HEK293 (cell line): ENCODE measurements around the gene FLT4.
"Not testable (repeated sequence)": the region's sequence is repeated elsewhere in the genome, so short reads cannot be mapped to it uniquely, and the experiment has no call there.

Experiments
- CTCF ChIA-PET: fragments of 350-600 bp; formaldehyde crosslinking; extraction: SDS; loops from one replicate; lab custom pipeline; 2021; ENCODE audit warnings: antibody characterized with exemption; lab: Yijun Ruan, JAX
- POLR2A ChIA-PET: fragments of 300-600 bp; formaldehyde crosslinking; extraction: SDS; loops from one replicate; lab custom pipeline; 2020; ENCODE audit warnings: antibody characterized with exemption, inconsistent platforms; lab: Yijun Ruan, JAX
- H3K27ac ChIP-seq: fragments of 200-500 bp; sonication (Bioruptor generic); 2 replicates; pipeline ENCODE4 v1.5.1; 2014; ENCODE audit warnings: low read depth, low read length, control low read depth, inconsistent platforms; ENCODE audit errors: extremely low read depth
- H3K36me3 ChIP-seq, 2 experiments: fragments of 200-500 bp in 1 of 2; sonication (Bioruptor generic) in 1 of 2; 1 replicate in 1 of 2; 2 replicates in 1 of 2; pipeline ENCODE4 v1.5.1; 2014 to 2017; ENCODE audit warnings: inconsistent platforms in 2 of 2, low read length in 2 of 2; ENCODE audit not compliant: control insufficient read depth in 2 of 2, insufficient read depth in 1 of 2
- H3K4me1 ChIP-seq: fragments of 200-500 bp; sonication (Bioruptor generic); 2 replicates; pipeline ENCODE4 v1.5.1; 2014; ENCODE audit warnings: mild to moderate bottlenecking, low read length, inconsistent platforms; ENCODE audit not compliant: control insufficient read depth, insufficient read depth
- H3K4me3 ChIP-seq: 2 replicates; pipeline ENCODE4 v1.5.1; 2011; ENCODE audit warnings: low read depth, mild to moderate bottlenecking, control low read depth, low read length, moderate library complexity
- H3K9me3 ChIP-seq: fragments of 200-500 bp; sonication (Bioruptor generic); 2 replicates; pipeline ENCODE4 v1.5.1; 2014; ENCODE audit warnings: low read depth, low read length, inconsistent platforms; ENCODE audit not compliant: control insufficient read depth, insufficient read depth
- GLI4 ChIP-seq: fragments of 450-650 bp; formaldehyde crosslinking; IDR thresholded peaks from 2 replicates; pipeline ENCODE4 v1.5.1; 2016; ENCODE audit warnings: missing biosample characterization, missing genetic modification characterization
- INSM2 ChIP-seq: fragments of 450-650 bp; formaldehyde crosslinking; IDR thresholded peaks from 2 replicates; pipeline ENCODE4 v1.5.1; 2016; ENCODE audit warnings: missing biosample characterization, missing genetic modification characterization
- KLF10 ChIP-seq: fragments of 450-650 bp; IDR thresholded peaks from 2 replicates; pipeline ENCODE4 v1.5.1; 2018; ENCODE audit warnings: missing biosample characterization, mild to moderate bottlenecking, missing genetic modification characterization
- PRDM6 ChIP-seq: fragments of 450-650 bp; formaldehyde crosslinking; IDR thresholded peaks from 2 replicates; pipeline ENCODE4 v1.5.1; 2017; ENCODE audit warnings: missing biosample characterization, missing genetic modification characterization
- TRIM28 ChIP-seq: IDR thresholded peaks from 2 replicates; pipeline ENCODE4 v1.6.1; 2011; ENCODE audit warnings: low read length, control low read depth, borderline replicate concordance
- ZFP41 ChIP-seq: fragments of 450-650 bp; formaldehyde crosslinking; IDR thresholded peaks from 2 replicates; pipeline ENCODE4 v1.5.1; 2016; ENCODE audit warnings: missing biosample characterization, missing genetic modification characterization, borderline replicate concordance
- ZNF112 ChIP-seq: fragments of 450-650 bp; formaldehyde crosslinking; IDR thresholded peaks from 2 replicates; pipeline ENCODE4 v1.5.0; 2017; ENCODE audit warnings: missing biosample characterization, missing genetic modification characterization
- ZNF133 ChIP-seq: fragments of 450-650 bp; formaldehyde crosslinking; IDR thresholded peaks from 2 replicates; pipeline ENCODE4 v1.5.1; 2016; ENCODE audit warnings: missing biosample characterization, missing genetic modification characterization
- ZNF157 ChIP-seq: fragments of 450-650 bp; formaldehyde crosslinking; IDR thresholded peaks from 2 replicates; pipeline ENCODE4 v1.5.1; 2016; ENCODE audit warnings: missing biosample characterization, missing genetic modification characterization
- ZNF211 ChIP-seq: fragments of 450-650 bp; formaldehyde crosslinking; IDR thresholded peaks from 2 replicates; pipeline ENCODE4 v1.5.1; 2016; ENCODE audit warnings: low read depth, missing biosample characterization, missing genetic modification characterization
- ZNF248 ChIP-seq: fragments of 450-650 bp; formaldehyde crosslinking; IDR thresholded peaks from 2 replicates; pipeline ENCODE4 v1.5.1; 2017; ENCODE audit warnings: missing biosample characterization, missing genetic modification characterization
- ZNF292 ChIP-seq: fragments of 450-650 bp; formaldehyde crosslinking; IDR thresholded peaks from 2 replicates; pipeline ENCODE4 v1.5.1; 2016; ENCODE audit warnings: low read depth, missing biosample characterization, missing genetic modification characterization, borderline replicate concordance
- ZNF341 ChIP-seq: fragments of 450-650 bp; formaldehyde crosslinking; IDR thresholded peaks from 2 replicates; pipeline ENCODE4; 2016; ENCODE audit warnings: low read depth, missing biosample characterization, missing genetic modification characterization
- ZNF433 ChIP-seq: fragments of 450-650 bp; formaldehyde crosslinking; IDR thresholded peaks from 2 replicates; pipeline ENCODE4 v1.5.1; 2016; ENCODE audit warnings: missing biosample characterization, missing genetic modification characterization, low read depth
- ZNF548 ChIP-seq: fragments of 450-650 bp; formaldehyde crosslinking; IDR thresholded peaks from 2 replicates; pipeline ENCODE4 v1.5.1; 2016; ENCODE audit warnings: missing biosample characterization, missing genetic modification characterization
- ZNF621 ChIP-seq: fragments of 450-650 bp; formaldehyde crosslinking; IDR thresholded peaks from 2 replicates; pipeline ENCODE4 v1.5.1; 2017; ENCODE audit warnings: missing biosample characterization, missing genetic modification characterization
- ZNF76 ChIP-seq: fragments of 450-650 bp; formaldehyde crosslinking; IDR thresholded peaks from 2 replicates; pipeline ENCODE4; 2016; ENCODE audit warnings: low read depth, missing biosample characterization, missing genetic modification characterization, borderline replicate concordance
- ZNF768 ChIP-seq: fragments of 450-650 bp; formaldehyde crosslinking; IDR thresholded peaks from 2 replicates; pipeline ENCODE4 v1.5.1; 2018; ENCODE audit warnings: missing biosample characterization, mild to moderate bottlenecking, missing genetic modification characterization
- TF ChIP-seq, protein P1 (sequence below): fragments of 450-650 bp; formaldehyde crosslinking; IDR thresholded peaks from 2 replicates; pipeline ENCODE4 v1.5.1; 2016; ENCODE audit warnings: missing biosample characterization, missing genetic modification characterization, borderline replicate concordance
- TF ChIP-seq, protein P2 (sequence below): fragments of 450-650 bp; formaldehyde crosslinking; IDR thresholded peaks from 2 replicates; pipeline ENCODE4 v1.5.1; 2016; ENCODE audit warnings: missing biosample characterization, missing genetic modification characterization

FLT4 gene

GRCh38 chr5:180675036-180675635 is 25.7 kb upstream of the FLT4 start:
- ChIA-PET CTCF (interaction anchor here (0.7 to 1.3 kb wide), 2 partner anchors 69 to 204 kb away, joined by 3 read pairs; no protein-coding TSS in a partner anchor), POLR2A (no interaction called here)
- Histone ChIP-seq H3K4me3 (no peak overlapping the region), H3K9me3 (no peaks in the 10 kb centered on the region), H3K4me1 (no peaks in the 10 kb centered on the region), H3K27ac (no peak overlapping the region), H3K36me3 (no peaks in the 10 kb centered on the region)
- TF ChIP-seq GLI4 (tag by site-specific recombination) (no peak), ZNF621 (tag by site-specific recombination) (no peak), PRDM6 (tag by site-specific recombination) (no peak), ZNF112 (no peak), ZNF548 (tag by site-specific recombination) (no peak), ZNF211 (no peak), ZFP41 (no peak), KLF10 (tag by site-specific recombination) (no peak), INSM2 (tag by site-specific recombination) (no peak), ZNF341 (tag by site-specific recombination) (no peak), ZNF768 (tag by site-specific recombination) (no peak), ZNF133 (tag by site-specific recombination) (no peak), ZNF433 (tag by site-specific recombination) (no peak), ZNF292 (no peak), ZNF76 (tag by site-specific recombination) (no peak), ZNF248 (tag by site-specific recombination) (no peak), ZNF157 (tag by site-specific recombination) (no peak), TRIM28 (no peak)
- TF ChIP-seq, protein P1, sequence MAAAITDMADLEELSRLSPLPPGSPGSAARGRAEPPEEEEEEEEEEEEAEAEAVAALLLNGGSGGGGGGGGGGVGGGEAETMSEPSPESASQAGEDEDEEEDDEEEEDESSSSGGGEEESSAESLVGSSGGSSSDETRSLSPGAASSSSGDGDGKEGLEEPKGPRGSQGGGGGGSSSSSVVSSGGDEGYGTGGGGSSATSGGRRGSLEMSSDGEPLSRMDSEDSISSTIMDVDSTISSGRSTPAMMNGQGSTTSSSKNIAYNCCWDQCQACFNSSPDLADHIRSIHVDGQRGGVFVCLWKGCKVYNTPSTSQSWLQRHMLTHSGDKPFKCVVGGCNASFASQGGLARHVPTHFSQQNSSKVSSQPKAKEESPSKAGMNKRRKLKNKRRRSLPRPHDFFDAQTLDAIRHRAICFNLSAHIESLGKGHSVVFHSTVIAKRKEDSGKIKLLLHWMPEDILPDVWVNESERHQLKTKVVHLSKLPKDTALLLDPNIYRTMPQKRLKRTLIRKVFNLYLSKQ (tag by site-specific recombination): no peak
- TF ChIP-seq, protein P2, sequence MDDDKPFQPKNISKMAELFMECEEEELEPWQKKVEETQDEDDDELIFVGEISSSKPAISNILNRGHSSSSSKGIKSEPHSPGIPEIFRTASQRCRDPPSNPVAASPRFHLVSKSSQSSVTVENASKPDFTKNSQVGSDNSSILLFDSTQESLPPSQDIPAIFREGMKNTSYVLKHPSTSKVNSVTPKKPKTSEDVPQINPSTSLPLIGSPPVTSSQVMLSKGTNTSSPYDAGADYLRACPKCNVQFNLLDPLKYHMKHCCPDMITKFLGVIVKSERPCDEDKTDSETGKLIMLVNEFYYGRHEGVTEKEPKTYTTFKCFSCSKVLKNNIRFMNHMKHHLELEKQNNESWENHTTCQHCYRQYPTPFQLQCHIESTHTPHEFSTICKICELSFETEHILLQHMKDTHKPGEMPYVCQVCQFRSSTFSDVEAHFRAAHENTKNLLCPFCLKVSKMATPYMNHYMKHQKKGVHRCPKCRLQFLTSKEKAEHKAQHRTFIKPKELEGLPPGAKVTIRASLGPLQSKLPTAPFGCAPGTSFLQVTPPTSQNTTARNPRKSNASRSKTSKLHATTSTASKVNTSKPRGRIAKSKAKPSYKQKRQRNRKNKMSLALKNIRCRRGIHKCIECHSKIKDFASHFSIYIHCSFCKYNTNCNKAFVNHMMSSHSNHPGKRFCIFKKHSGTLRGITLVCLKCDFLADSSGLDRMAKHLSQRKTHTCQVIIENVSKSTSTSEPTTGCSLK (tag by site-specific recombination): no peak

- H3K27ac ChIP-seq, POLR2A ChIA-PET, H3K9me3 ChIP-seq, H3K36me3 ChIP-seq, CTCF ChIA-PET, H3K4me1 ChIP-seq, H3K4me3 ChIP-seq: not testable (repeated sequence)
Measured at GRCh38 chr5:180674090-180674475, 24.7 kb upstream of the FLT4 start.
